K562 (cell line): ENCODE results near the gene SEC22C. TPM values are rescaled to one million over a fixed set of nuclear protein-coding genes. Genes with fewer than 3 reads are reported as not detected.
A peak's percentile ranks its signal among the peaks of the same experiment; 100 is the strongest.

ENCODE experiments used
- BACH1 ChIP-seq: fragments of 200-800 bp; sonication (Bioruptor generic); IDR thresholded peaks from 2 replicates; pipeline ENCODE4 v1.6.1; 2016; ENCODE audit warnings: missing genetic modification characterization, missing compliant biosample characterization
- CEBPG ChIP-seq, 3 experiments: fragments of 200-800 bp in 1 of 3; sonication (Bioruptor generic) in 1 of 3; sonication (generic) in 1 of 3; formaldehyde crosslinking in 1 of 3; IDR thresholded peaks in 2 of 3; conservative IDR thresholded peaks in 1 of 3; 2 replicates each; pipeline versions ENCODE4 v1.6.1 to v1.8.0; 2016 to 2022; ENCODE audit warnings: missing compliant biosample characterization in 2 of 3, missing genetic modification characterization in 2 of 3, mild to moderate bottlenecking in 1 of 3, missing genetic modification reagents in 1 of 3
- CREM ChIP-seq: IDR thresholded peaks from 2 replicates; pipeline ENCODE4 v1.6.1; 2014; ENCODE audit warnings: antibody characterized with exemption, low read depth
- ELK3 ChIP-seq: fragments of 450-650 bp; formaldehyde crosslinking; IDR thresholded peaks from 2 replicates; pipeline ENCODE4 v1.4.0; 2020; ENCODE audit warnings: mild to moderate bottlenecking
- FOXA1 ChIP-seq: fragments of 450-650 bp; IDR thresholded peaks from 2 replicates; pipeline ENCODE4 v1.6.1; 2016; ENCODE audit warnings: mild to moderate bottlenecking, borderline replicate concordance
- HBP1 ChIP-seq: fragments of 450-650 bp; formaldehyde crosslinking; IDR thresholded peaks from 2 replicates; pipeline ENCODE4 v1.4.0; 2022; ENCODE audit warnings: missing genetic modification characterization
- HIVEP1 ChIP-seq: fragments of 250-450 bp; sonication (Bioruptor Pico); IDR thresholded peaks from 2 replicates; pipeline ENCODE4 v1.4.0; 2020; ENCODE audit warnings: mild to moderate bottlenecking
- MAZ ChIP-seq, 2 experiments: fragments of 450-650 bp in 1 of 2; sonication (generic) in 1 of 2; formaldehyde crosslinking; IDR thresholded peaks in 1 of 2; conservative IDR thresholded peaks in 1 of 2; 2 replicates each; pipeline versions ENCODE4 v1.4.0 to v1.5.0; 2020; ENCODE audit warnings: mild to moderate bottlenecking in 1 of 2, missing genetic modification reagents in 1 of 2
- RBM22 ChIP-seq: fragments of 200-400 bp; formaldehyde crosslinking; IDR thresholded peaks from 2 replicates; pipeline ENCODE4 v1.6.1; 2018; ENCODE audit warnings: low read length, low read depth; ENCODE audit not compliant: poor library complexity, severe bottlenecking
- REST ChIP-seq, 2 experiments: fragments of 450-650 bp; formaldehyde crosslinking in 1 of 2; IDR thresholded peaks; 2 replicates each; pipeline versions ENCODE4 v1.4.0 to v1.6.1; 2014 to 2020; ENCODE audit warnings: mild to moderate bottlenecking in 2 of 2, borderline replicate concordance in 1 of 2, low read depth in 1 of 2
- SMC3 ChIP-seq: conservative IDR thresholded peaks from 2 replicates; pipeline ENCODE4 v1.6.1; 2011; ENCODE audit warnings: low read depth, low read length, improper control_type of control experiment; ENCODE audit not compliant: insufficient read depth
- THAP12 ChIP-seq: fragments of 250-450 bp; sonication (Bioruptor Pico); IDR thresholded peaks from 2 replicates; pipeline ENCODE4 v1.9.0; 2021; ENCODE audit warnings: mild to moderate bottlenecking, inconsistent platforms
- U2AF2 ChIP-seq: fragments of 200-400 bp; formaldehyde crosslinking; optimal IDR thresholded peaks from 2 replicates; pipeline ENCODE3; 2017; ENCODE audit warnings: low read depth, mild to moderate bottlenecking, low read length
- ZNF75A ChIP-seq: fragments of 450-650 bp; formaldehyde crosslinking; IDR thresholded peaks from 2 replicates; pipeline ENCODE4 v1.4.0; 2020; ENCODE audit warnings: mild to moderate bottlenecking
- polyA plus RNA-seq, 8 experiments: library from polyadenylated mRNA; depleted of rRNA in 4 of 8; stranded (reverse) in 5 of 8; unstranded in 3 of 8; fragments of >200 nt; fragmentation: Nextera tagmentation in 2 of 8; fragmentation: Illumina TruSeq in 1 of 8; extraction: Ambion mirVana in 2 of 8; extraction: Trizol in 1 of 8; gene quantifications; 2 replicates each; pipeline versions ENCODE4 v1.2.1 to v1.2.3, GENCODE V29; 2011 to 2014; ENCODE audit warnings: inconsistent platforms in 1 of 8, missing spikeins in 1 of 8
- total RNA-seq, 7 experiments: library from RNA; depleted of rRNA in 6 of 7; stranded (reverse); fragments of >200 nt in 6 of 7; fragmentation: Illumina TruSeq in 2 of 7; extraction: Trizol in 2 of 7; gene quantifications; 2 replicates each; pipeline versions ENCODE4 v1.2.1 to v1.2.3, GENCODE V29; 2011 to 2021; ENCODE audit warnings: low replicate concordance in 1 of 7

The SEC22C gene
- total and polyA plus RNA-seq, 9 of the 15 experiments (the other 6 are each of a cell fraction or from before 2014, with no cell fraction given) = 35.6 to 68.4 (median 50.7) TPM

GRCh38 chr3:42572278-42572677, 9.5 kb downstream of the SEC22C start (continued):
- TF ChIP-seq ZNF75A (CRISPR knock-in tag) (no peak), HIVEP1 (no peak), U2AF2 (no peak), REST (IDR thresholded peaks at IDR 0.05; ENCODE audit: borderline replicate concordance) (peak; percentile 60; the same call in 1 of the 2 replicates), REST (CRISPR knock-in tag; IDR thresholded peaks at IDR 0.05; ENCODE audit: low read depth) (no peak), HBP1 (CRISPR knock-in tag) (no peak), CREM (peak; percentile 64), BACH1 (tag) (no peak), THAP12 (CRISPR knock-in tag) (no peak), MAZ (CRISPR knock-in tag; conservative IDR thresholded peaks at IDR 0.05 in 1 of 2, IDR thresholded peaks at IDR 0.05 in 1 of 2) (peak in 1 of 2 experiments; percentile 90; a peak in 2 of 4 replicates), CEBPG (CRISPR knock-in tag; IDR thresholded peaks at IDR 0.05) (no peak), CEBPG (tag; conservative IDR thresholded peaks at IDR 0.05 in 1 of 2, IDR thresholded peaks at IDR 0.05 in 1 of 2) (no peak), ELK3 (CRISPR knock-in tag) (no peak), RBM22 (no peak), SMC3 (peak; percentile 61), FOXA1 (no peak)
